ENCODE results near the gene DEGS2. TPM values are rescaled to one million over a fixed set of nuclear protein-coding genes. Genes with fewer than 3 reads are reported as not detected.
A peak's percentile ranks its signal among the peaks of the same experiment; 100 is the strongest.
"Not testable (repeated sequence)": the region's sequence is repeated elsewhere in the genome, so short reads cannot be mapped to it uniquely, and the experiment has no call there.

Gene DEGS2
- total RNA-seq (2014; rRNA removed; shearing (Covaris generic)) = not detected in 2 replicates
- polyA plus RNA-seq (2015; cell fraction: cytosol; rRNA removed) = not detected in 2 replicates
- 0.04 TPM in 1 of 2 replicates, not detected in the other for polyA plus RNA-seq (2015; cell fraction: nucleus; rRNA removed)

- DNase-seq (ENCODE audit: low read depth) = no peak
Measured at GRCh38 chr14:100159094-100159864, at the start of gene DEGS2. Gene DEGS2 (minus strand): TSS chr14:100159645. CDS start chr14:100159587, 58 bp downstream.

- not testable (repeated sequence) for DNase-seq (ENCODE audit: low read depth)
Measured at GRCh38 chr14:100208136-100208535, 48.7 kb upstream of the DEGS2 start.

- DNase-seq (ENCODE audit: low read depth) = not testable (repeated sequence)
Measured at GRCh38 chr14:100207588-100207987, 48.1 kb upstream of the DEGS2 start.

- DNase-seq (ENCODE audit: low read depth) = not testable (repeated sequence)
Measured at GRCh38 chr14:100204835-100205167, 45.4 kb upstream of the DEGS2 start.

- no peak for DNase-seq (ENCODE audit: low read depth)
Measured at GRCh38 chr14:100203962-100204834, 44.8 kb upstream of the DEGS2 start.

- no peak for DNase-seq (ENCODE audit: low read depth)
Measured at GRCh38 chr14:100203146-100203545, 43.7 kb upstream of the DEGS2 start.

GRCh38 chr14:100202712-100203111 is 43.3 kb upstream of the DEGS2 start:
- no peak for DNase-seq (ENCODE audit: low read depth)

- no peak for DNase-seq (ENCODE audit: low read depth)
Measured at GRCh38 chr14:100201701-100202100, 42.3 kb upstream of the DEGS2 start.

- DNase-seq (ENCODE audit: low read depth) = no peak
Measured at GRCh38 chr14:100200311-100200710, 40.9 kb upstream of the DEGS2 start.

GRCh38 chr14:100199240-100199860 is 39.9 kb upstream of the DEGS2 start:
- peak; percentile 25 for DNase-seq (ENCODE audit: low read depth)

GRCh38 chr14:100193417-100194357 is 34.2 kb upstream of the DEGS2 start:
- DNase-seq (ENCODE audit: low read depth) = peak; percentile 11

GRCh38 chr14:100192672-100193416 is 33.4 kb upstream of the DEGS2 start:
- DNase-seq (ENCODE audit: low read depth) = peak; percentile 97

- no peak for DNase-seq (ENCODE audit: low read depth)
Measured at GRCh38 chr14:100192250-100192671, 32.8 kb upstream of the DEGS2 start.

- DNase-seq (ENCODE audit: low read depth) = no peak
Measured at GRCh38 chr14:100191584-100192249, 32.3 kb upstream of the DEGS2 start.

- DNase-seq (ENCODE audit: low read depth) = no peak
Measured at GRCh38 chr14:100190126-100190525, 30.7 kb upstream of the DEGS2 start.

GRCh38 chr14:100188392-100189030 is 29.1 kb upstream of the DEGS2 start:
- no peak for DNase-seq (ENCODE audit: low read depth)

- no peak for DNase-seq (ENCODE audit: low read depth)
Measured at GRCh38 chr14:100187247-100187833, 27.9 kb upstream of the DEGS2 start.

GRCh38 chr14:100181876-100182551 is 22.6 kb upstream of the DEGS2 start:
- DNase-seq (ENCODE audit: low read depth) = not testable (repeated sequence)
